PC-9 (cell line): Measurements from ENCODE around the gene XRCC6. TPM values are rescaled to one million over a fixed set of nuclear protein-coding genes. Genes with fewer than 3 reads are reported as not detected.
"Not testable (repeated sequence)": the region's sequence is repeated elsewhere in the genome, so short reads cannot be mapped to it uniquely, and the experiment has no call there.

Source experiments
- BruUV-seq: library from RNA; stranded (reverse); fragments of 400-500 nt; replicated peaks from 2 replicates; lab custom pipeline; 2021; lab: Mats Ljungman, UMichigan
- CTCF ChIA-PET: fragments of 300-600 bp; sonication (Branson Sonifier 250); formaldehyde crosslinking; loops from one replicate; lab custom pipeline; 2022; ENCODE audit warnings: antibody characterized with exemption; lab: Charles Lee
- POLR2A ChIA-PET: fragments of 300-600 bp; sonication (Branson Sonifier 250); formaldehyde crosslinking; loops from one replicate; lab custom pipeline; 2022; ENCODE audit warnings: antibody characterized with exemption; ENCODE audit not compliant: unreplicated experiment; lab: Charles Lee
- DNase-seq, 2 experiments: peaks; one replicate each; pipeline versions ENCODE4 v3.0.0 to v3.0.0-alpha.2; 2015 to 2022; ENCODE audit warnings: mixed read lengths in 1 of 2
- H2AFZ ChIP-seq: fragments of 200-600 bp; sonication (generic); 2 replicates; pipeline ENCODE4 v1.8.1; 2017; ENCODE audit warnings: antibody characterized with exemption
- H3F3A ChIP-seq: fragments of 200-600 bp; sonication (generic); 2 replicates; pipeline ENCODE4 v1.8.1; 2017; ENCODE audit warnings: antibody characterized with exemption, mild to moderate bottlenecking, low read depth; ENCODE audit not compliant: insufficient read depth
- H3K27ac ChIP-seq: fragments of 200-600 bp; sonication (generic); 2 replicates; pipeline ENCODE4 v1.6.1; 2016; ENCODE audit warnings: mixed run types
- H3K27me3 ChIP-seq: fragments of 200-600 bp; sonication (generic); 2 replicates; pipeline ENCODE4 v1.6.1; 2016; ENCODE audit warnings: low read depth, mixed run types; ENCODE audit not compliant: insufficient read depth
- H3K36me3 ChIP-seq: fragments of 200-600 bp; sonication (generic); 2 replicates; pipeline ENCODE4 v1.6.1; 2016; ENCODE audit warnings: low read depth, mixed run types
- H3K4me1 ChIP-seq: fragments of 200-600 bp; sonication (generic); replicated peaks from 2 replicates; pipeline ENCODE4 v1.6.1; 2016; ENCODE audit warnings: mixed run types; ENCODE audit not compliant: insufficient read depth
- H3K4me2 ChIP-seq: fragments of 200-600 bp; sonication (generic); 2 replicates; pipeline ENCODE4 v1.6.1; 2017; ENCODE audit warnings: mixed run types
- H3K4me3 ChIP-seq: fragments of 200-600 bp; sonication (generic); 2 replicates; pipeline ENCODE4 v1.6.1; 2016; ENCODE audit warnings: mixed run types
- H3K79me2 ChIP-seq: fragments of 200-600 bp; sonication (generic); 2 replicates; pipeline ENCODE4 v1.6.1; 2017; ENCODE audit warnings: low read depth, mixed run types
- H3K9me2 ChIP-seq: fragments of 200-600 bp; sonication (generic); 2 replicates; pipeline ENCODE4 v1.8.1; 2017; ENCODE audit warnings: mild to moderate bottlenecking; ENCODE audit not compliant: insufficient read depth
- H3K9me3 ChIP-seq: fragments of 200-600 bp; sonication (generic); 2 replicates; pipeline ENCODE4 v1.8.1; 2016; ENCODE audit warnings: low read depth; ENCODE audit not compliant: insufficient read depth
- H4K20me1 ChIP-seq: fragments of 200-600 bp; sonication (generic); 2 replicates; pipeline ENCODE4 v1.8.1; 2017; ENCODE audit not compliant: insufficient read depth
- CTCF ChIP-seq: fragments of 200-600 bp; sonication (generic); conservative IDR thresholded peaks from 2 replicates; pipeline ENCODE4 v1.6.1; 2017; ENCODE audit warnings: mixed run types, antibody characterized with exemption, mild to moderate bottlenecking, moderate library complexity
- EZH2 ChIP-seq: fragments of 200-600 bp; sonication (generic); IDR thresholded peaks from 2 replicates; pipeline ENCODE4 v1.8.0; 2017; ENCODE audit warnings: antibody characterized with exemption, low read depth
- intact Hi-C: fragments of 100-400 bp; cut with micrococcal nuclease; formaldehyde crosslinking; loops from one replicate; pipeline ENCODE4 v1.10.0; 2022; ENCODE audit not compliant: unreplicated experiment
- total RNA-seq: library from RNA; stranded (reverse); gene quantifications from 2 replicates; pipeline ENCODE4 v1.2.3, GENCODE V29; 2021

XRCC6 gene
- total RNA-seq, 1 experiment from 2014 or later: 486 TPM

GRCh38 chr22:41636467-41636866, 15.4 kb downstream of the XRCC6 start:
- intact Hi-C loops: no loop called here
- H3K9me2 ChIP-seq: no peaks in the 10 kb centered on the region
- H3K27me3 ChIP-seq: no peaks in the 10 kb centered on the region
- peaks cover 46% of the 10 kb centered on the region for H3K79me2 ChIP-seq
- H3K27ac ChIP-seq: no peak overlapping the region
- H3K4me1 ChIP-seq: no peaks in the 10 kb centered on the region
- POLR2A ChIA-PET: interaction anchor here (0.6 kb wide), 1 partner anchor 185 kb away, joined by 3 read pairs; no protein-coding TSS in a partner anchor
- H3K36me3 ChIP-seq: peaks cover 61% of the 10 kb centered on the region
- CTCF ChIA-PET: no interaction called here
- peaks cover 63% of the 10 kb centered on the region; the same call in 1 of the 2 replicates for H3F3A ChIP-seq
- no peak for TF ChIP-seq CTCF
- no peak for TF ChIP-seq EZH2
- H2AFZ ChIP-seq: no peak overlapping the region
- peaks cover 64% of the 10 kb centered on the region for H4K20me1 ChIP-seq
- no peak for DNase-seq
- H3K4me2 ChIP-seq: no peak overlapping the region
- no TSS peak for BruUV-seq
- no peak overlapping the region for H3K4me3 ChIP-seq
- no peaks in the 10 kb centered on the region for H3K9me3 ChIP-seq

GRCh38 chr22:41637623-41638022, 16.5 kb downstream of the XRCC6 start:
- Histone ChIP-seq H4K20me1 (peaks cover 71% of the 10 kb centered on the region), H3K79me2 (peaks cover 51% of the 10 kb centered on the region), H3K36me3 (peaks cover 71% of the 10 kb centered on the region), H3F3A (peaks cover 72% of the 10 kb centered on the region; the same call in 1 of the 2 replicates)
- H3K4me1 ChIP-seq, H2AFZ ChIP-seq, H3K9me2 ChIP-seq, POLR2A ChIA-PET, H3K27ac ChIP-seq, DNase-seq, BruUV-seq, H3K27me3 ChIP-seq, H3K4me2 ChIP-seq, intact Hi-C loops, H3K4me3 ChIP-seq, H3K9me3 ChIP-seq: not testable (repeated sequence)
- CTCF ChIA-PET: interaction anchor here (0.6 kb wide), 1 partner anchor 1227 kb away, joined by 3 read pairs; no protein-coding TSS in a partner anchor

GRCh38 chr22:41638124-41638523, 17.0 kb downstream of the XRCC6 start:
- CTCF ChIA-PET: interaction anchor here (0.5 to 0.7 kb wide), 2 partner anchors 17 to 248 kb away, joined by 4 to 9 read pairs; no protein-coding TSS in a partner anchor
- intact Hi-C loops: no loop called here
- Histone ChIP-seq H3K9me3 (no peaks in the 10 kb centered on the region), H3K27ac (no peak overlapping the region), H3F3A (peaks cover 70% of the 10 kb centered on the region; the same call in 1 of the 2 replicates), H3K4me3 (no peak overlapping the region), H3K4me1 (no peaks in the 10 kb centered on the region), H3K9me2 (no peaks in the 10 kb centered on the region), H3K27me3 (no peaks in the 10 kb centered on the region), H3K36me3 (peaks cover 76% of the 10 kb centered on the region), H4K20me1 (peaks cover 71% of the 10 kb centered on the region), H2AFZ (no peak overlapping the region), H3K4me2 (no peak overlapping the region), H3K79me2 (peaks cover 51% of the 10 kb centered on the region)
- POLR2A ChIA-PET: no interaction called here
- DNase-seq: no peak
- no TSS peak for BruUV-seq
- TF ChIP-seq EZH2: no peak
- no peak for TF ChIP-seq CTCF

GRCh38 chr22:41638748-41639147, 17.7 kb downstream of the XRCC6 start:
- no peak overlapping the region for H3K27ac ChIP-seq
- H3K36me3 ChIP-seq: peaks cover 77% of the 10 kb centered on the region
- BruUV-seq: no TSS peak
- no peaks in the 10 kb centered on the region for H3K9me2 ChIP-seq
- peaks cover 64% of the 10 kb centered on the region; the same call in 1 of the 2 replicates for H3F3A ChIP-seq
- H3K4me3 ChIP-seq: no peak overlapping the region
- intact Hi-C loops: no loop called here
- peak in 1 of 2 experiments; percentile 34 for DNase-seq
- H3K9me3 ChIP-seq: no peaks in the 10 kb centered on the region
- H2AFZ ChIP-seq: no peak overlapping the region
- no peak overlapping the region for H3K4me2 ChIP-seq
- POLR2A ChIA-PET: no interaction called here
- CTCF ChIA-PET: interaction anchor here (0.7 kb wide), 1 partner anchor 17 kb away, joined by 9 read pairs; no protein-coding TSS in a partner anchor
- peaks cover 44% of the 10 kb centered on the region for H3K79me2 ChIP-seq
- H3K27me3 ChIP-seq: no peaks in the 10 kb centered on the region
- peaks cover 68% of the 10 kb centered on the region for H4K20me1 ChIP-seq
- no peak for TF ChIP-seq EZH2
- TF ChIP-seq CTCF: no peak
- H3K4me1 ChIP-seq: no peaks in the 10 kb centered on the region
